Activated CD4-positive, alpha-beta T cell treated with anti-CD3 and anti-CD28 coated beads, Interleukin-2, amount 50 U/mL, for 1 hour (primary cell): ENCODE results near the gene TMEM208.

ENCODE experiments used
- DNase-seq: peaks from one replicate; pipeline ENCODE4 v3.0.0-alpha.2; 2020

Gene TMEM208

DNA sequence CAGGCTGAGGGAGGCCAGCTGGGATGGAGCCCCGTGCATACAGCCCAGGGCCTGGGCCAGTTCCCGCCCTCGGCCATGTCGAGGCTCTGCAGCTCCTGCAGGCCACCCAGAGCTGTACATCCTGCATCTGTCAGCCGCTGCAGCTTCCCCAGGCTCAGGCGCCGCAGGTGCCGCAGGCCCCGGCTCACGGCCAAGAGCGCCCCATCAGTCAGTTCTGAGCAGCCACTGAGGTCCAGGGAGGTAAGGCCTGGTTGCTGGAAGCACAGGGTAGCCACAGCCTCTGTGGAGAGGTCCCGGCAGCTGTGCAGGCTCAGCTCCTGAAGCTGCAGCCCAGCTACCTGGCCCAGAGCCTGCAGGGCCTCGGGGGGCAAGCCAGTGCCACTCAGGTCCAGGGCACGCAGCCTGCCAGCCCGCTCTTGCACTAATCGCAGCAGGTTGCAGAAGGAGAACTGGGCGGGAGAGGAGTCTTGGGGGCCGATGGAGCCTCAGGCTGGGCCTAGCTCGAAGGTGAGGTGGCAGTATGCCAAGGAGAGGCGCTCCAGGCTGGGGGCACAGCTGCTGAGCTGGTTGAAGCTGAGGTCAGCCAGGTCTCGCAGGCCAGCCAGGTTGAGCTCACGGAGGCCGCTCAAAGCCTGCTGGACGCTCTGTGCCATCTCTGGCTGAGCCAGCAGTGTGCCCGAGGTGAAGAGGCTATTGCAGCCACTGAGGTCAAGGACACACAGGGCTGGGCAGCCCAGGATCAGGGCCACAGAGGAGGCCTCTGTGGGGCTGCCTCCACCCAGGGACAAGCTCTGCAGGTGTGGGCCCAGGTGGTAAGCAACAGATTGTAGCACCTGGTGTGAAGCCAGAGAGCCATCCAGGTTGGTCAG lies 16.6 kb upstream of the TMEM208 start:
- DNase-seq, result no peak

DNA sequence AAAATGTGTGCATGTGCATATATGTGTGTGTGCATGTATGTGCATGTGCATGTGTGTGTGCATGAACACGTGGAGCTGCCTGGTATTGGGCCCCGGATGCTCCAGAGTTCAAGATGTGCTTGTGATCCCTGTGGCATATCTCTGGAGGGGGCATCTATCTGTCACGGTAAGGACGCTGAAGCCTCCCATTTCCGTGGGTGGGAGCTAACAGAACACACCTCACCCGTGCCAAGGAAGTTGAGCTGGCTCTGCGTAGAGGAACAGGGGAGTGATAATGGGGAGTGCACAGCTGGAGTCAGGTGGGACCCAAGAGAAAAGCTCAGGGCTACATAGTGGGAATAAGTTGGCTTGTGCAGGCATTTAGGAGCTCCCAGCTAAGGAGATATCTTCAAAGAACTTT lies 15.3 kb upstream of the TMEM208 start:
- DNase-seq, result no peak

DNA sequence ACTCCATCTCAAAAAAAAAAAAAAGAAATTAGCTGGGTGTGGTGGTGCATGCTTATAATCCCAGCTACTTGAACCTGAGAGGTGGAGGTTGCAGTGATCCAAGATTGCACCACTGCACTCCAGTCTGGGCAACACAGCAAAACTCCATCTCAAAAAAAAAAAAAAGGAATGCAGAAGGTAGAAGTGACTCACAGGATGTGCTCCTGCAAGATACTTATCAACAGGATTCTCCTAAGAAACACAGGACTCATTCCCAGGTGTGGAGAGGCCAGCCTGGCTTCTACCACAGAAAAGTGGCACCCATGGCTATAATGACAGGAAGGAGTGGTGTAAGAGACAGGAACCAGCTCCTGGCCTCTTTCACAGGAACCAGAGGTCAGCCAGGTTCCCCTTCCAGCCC lies 14.2 kb upstream of the TMEM208 start:
- DNase-seq, result no peak

DNA sequence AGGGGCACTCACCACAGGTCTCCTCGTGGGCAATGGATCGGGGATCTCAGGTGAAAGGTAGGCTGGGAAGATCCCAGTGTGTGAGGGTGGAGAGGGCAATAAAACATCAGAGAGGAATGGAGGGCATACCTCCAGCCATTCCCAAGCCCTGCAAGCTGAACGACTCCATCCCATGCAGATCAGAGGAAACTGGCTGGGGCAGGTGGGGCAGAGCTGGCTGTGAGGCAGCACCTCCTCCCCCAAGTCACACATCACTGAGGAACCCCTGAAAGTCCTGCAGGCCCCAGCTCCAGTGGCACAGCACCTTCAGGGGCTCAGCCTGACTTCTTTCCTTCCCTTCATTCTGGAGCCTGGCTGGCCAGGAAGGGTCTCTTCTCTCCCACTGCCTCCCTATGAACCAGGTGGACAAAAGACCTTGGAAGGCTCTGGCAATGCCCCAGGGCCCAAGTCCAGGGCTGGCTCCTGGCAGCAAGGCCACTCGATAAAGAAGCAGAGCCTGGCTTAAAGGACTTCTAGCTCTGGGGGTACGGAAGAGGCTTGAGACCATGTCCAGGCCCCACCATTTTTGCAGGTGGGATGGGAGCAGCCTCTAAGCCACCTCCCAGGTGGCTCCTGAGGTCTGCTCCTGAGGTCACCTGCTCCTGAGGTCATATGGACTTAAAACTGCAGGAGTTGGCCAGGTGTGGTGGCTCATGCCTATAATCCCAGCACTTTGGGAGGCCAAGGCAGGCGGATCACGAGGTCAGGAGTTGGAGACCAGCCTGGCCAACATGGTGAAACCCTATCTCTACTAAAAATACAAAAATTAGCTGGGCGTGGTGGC lies 13.5 kb upstream of the TMEM208 start:
- DNase-seq, result no peak

DNA sequence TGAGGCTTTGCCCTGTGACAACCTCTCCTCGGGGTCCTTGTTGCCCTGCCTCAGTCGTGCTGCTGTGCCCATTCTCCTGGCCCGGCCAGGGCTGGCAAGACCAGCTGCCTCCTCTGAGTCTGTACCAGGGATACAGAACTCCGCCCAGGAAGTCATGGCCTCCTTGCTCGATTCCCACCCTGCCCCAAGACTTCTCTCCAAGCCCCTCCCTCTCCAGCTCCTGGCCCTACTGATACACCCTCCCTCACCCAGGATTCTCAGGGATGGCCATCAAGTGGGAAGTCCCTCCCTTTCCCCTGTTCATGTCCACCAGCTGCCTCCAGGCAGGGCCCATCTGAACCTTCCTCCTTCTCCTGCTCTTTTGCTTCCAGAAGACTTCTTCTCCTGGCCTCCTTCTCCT lies 11.2 kb upstream of the TMEM208 start:
- no peak for DNase-seq

DNA sequence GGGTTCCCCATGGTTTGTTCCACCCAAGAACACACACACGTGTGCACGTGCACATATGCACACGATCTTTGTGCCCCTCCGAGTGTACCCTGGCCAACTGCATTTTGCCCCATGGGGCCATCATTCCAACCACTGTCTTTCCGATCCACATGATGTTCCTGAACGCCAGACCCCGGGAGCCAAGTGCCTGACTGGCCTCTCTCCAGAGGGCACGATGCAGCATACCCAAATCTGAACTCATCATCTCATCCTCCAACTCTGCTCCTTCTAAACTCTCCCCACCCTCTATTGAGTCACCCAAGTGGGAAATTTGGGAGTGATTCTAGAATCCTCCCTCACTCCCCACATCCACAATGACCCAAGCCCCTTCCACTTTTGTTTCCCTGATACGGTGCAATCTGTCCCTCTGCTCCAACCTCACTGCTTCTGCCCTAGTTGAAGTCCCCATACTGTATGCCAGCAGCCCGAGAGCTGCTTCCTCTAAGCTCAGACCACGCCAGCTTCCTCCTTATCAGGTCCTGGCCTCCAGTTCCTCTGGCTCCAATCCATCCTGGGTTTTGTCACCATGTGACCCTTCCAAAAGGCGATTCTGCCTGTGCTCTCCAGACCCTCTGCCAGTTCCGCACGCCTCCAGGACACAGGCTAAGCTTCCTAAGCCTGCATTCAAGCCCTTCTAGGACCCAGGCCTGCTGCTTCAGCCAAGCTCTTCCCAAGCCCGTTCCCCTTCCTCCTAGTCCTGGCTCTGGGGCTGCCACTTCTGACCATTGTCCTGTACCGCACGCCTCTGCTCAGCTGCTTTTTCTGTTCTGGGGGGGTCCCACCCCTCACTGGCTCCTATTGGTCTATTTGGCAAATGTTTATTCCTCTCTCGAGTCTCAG lies 10.1 kb upstream of the TMEM208 start:
- no peak for DNase-seq

DNA sequence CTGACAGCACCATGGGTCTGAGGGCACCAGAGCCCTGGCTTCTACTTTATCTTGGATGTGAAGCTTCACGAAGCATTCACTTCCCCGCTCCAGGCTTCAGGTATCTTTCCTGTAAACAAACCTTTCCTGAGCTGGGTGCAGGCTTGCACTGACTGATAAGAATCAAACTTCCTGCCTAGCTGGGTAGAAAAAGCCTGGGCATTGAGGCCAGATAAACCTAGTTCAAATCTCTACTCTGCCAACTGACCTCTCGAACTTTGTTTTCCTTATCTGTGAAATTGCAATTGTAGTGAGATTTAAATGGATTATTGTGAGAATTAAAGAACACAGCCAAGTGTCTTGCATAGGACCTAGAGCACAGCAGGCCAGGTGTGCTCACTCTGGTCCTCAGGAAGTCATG lies 2.9 kb upstream of the TMEM208 start:
- DNase-seq, result no peak

DNA sequence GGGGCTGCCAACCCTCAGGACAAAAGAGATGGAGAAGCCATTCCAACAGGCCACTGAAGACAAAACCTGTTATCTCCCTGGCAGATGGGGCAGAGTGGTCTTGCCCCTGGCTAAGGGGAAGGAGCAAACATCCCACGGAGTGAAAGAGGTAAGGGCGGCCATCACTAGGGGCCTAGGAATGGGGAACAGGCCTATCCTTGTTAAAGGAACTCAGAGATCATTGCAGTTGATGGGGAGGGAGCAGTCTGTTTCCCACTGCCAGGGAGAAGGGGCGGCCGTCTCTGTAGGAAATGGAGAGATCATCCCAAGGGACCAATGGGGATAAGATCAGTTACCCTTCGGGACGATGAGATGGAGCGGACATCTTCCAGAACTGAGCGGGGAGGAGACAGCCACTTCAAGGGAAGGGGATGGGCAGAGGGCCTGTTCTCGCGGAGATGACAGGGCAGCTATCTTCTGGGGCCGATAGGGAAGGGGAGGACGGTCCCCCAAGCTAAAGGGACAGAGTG lies 581 bp upstream of the TMEM208 start:
- DNase-seq, result no peak

DNA sequence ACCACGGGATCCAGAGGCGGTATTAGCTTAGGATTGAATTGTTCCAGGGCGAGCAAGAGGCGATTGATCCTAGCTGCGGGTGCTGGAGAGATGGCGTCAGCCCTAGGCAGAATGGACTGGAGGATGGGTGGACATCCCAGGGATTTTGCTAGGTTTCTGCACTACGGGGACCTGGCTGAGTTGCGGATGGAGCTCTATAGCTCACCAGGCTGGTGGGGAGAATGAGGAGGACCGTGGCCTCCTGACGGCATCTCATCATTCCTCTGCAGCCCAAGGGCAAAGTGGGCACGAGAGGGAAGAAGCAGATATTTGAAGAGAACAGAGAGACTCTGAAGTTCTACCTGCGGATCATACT lies 614 bp downstream of the TMEM208 start:
- no peak for DNase-seq

DNA sequence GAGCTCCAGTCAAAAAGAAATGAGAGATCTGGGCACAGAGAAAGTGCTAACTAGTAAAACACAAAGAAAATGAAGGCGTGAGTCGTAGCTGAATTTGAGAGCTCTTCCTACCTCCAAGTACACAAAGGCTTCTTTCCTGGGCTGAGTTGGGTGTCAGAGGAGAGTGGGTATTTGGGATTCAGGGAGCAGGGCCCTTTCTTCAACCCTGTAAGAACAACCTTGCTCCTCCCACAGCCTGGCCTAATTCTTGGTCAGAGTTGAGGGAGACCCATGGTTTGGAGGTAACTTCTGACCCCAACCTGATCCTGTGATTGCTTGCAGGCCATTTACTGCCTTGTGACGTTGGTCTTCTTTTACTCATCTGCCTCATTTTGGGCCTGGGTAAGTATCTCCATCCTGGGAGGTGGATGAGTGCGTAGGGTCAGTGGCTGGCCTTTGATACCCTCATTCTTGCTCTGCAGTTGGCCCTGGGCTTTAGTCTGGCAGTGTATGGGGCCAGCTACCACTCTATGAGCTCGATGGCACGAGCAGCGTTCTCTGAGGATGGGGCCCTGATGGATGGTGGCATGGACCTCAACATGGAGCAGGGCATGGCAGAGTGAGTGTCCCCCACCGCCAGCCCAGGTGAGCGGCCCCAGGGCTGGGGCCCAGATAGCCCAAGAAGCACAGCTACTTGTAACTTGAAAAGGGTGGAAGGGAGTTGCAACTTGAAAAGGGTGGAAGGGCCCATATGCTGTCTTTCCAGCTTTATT lies 1.3 kb downstream of the TMEM208 start:
- no peak for DNase-seq

DNA sequence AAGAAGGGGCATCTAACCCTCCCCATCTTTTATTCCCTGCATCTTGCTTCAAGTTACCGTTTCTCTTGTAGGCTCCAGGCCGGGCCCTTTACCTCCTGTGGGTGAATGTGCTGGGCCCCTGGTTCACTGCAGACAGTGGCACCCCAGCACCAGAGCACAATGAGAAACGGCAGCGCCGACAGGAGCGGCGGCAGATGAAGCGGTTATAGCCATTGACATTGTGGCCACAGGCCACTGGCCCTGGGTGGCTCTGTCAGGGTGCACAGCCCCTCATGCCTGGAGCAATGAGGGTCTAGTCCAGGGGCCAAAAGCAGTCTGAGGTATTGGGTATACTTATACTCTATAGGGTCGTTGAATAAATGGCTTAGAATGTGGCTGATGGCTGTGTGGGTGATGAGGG lies 2.0 kb downstream of the TMEM208 start:
- DNase-seq, result no peak

DNA sequence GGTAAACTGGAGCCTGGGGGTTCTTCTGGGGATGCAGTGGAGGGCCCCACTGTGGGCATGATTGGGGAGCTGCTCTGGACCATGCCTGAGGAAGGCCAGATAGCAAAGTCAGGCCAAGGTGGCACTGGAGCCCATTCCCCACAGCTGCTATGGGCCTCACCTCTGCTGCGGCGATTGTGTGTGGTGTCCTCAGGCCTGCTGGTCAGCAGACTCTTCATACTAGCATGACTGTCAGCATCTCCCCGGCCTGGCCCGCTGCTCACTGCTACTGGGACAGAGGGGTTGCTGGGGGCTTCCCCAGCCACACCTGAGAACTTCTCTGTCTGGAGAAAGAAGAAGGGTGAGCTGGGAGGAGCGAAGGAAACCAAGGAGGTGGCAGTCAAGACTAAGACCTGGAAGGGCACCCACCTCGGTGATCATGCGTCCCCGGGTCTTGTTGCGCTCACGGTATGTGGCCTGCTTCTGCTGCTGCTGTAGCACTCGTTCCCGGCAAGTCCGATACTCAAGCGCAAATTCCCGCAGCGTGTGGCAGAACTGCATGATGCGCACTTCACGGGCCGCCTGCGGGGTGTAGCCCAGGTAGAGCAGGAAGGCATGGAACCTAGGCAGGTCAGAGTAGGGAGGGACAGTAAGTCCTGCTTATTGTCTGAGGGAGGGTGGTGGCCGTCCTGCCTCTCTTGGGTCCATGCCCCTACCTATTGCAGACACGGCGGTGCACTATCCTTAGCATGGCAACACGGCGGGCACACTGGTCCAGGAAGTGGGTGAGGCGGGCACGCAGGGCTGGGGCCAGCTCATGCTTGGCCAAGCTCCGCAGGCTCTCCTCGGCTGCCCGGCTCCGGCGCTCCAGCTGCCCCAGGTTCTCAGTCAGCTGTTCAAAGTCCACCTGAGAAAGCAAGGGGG lies 3.2 kb downstream of the TMEM208 start:
- DNase-seq, result no peak

DNA sequence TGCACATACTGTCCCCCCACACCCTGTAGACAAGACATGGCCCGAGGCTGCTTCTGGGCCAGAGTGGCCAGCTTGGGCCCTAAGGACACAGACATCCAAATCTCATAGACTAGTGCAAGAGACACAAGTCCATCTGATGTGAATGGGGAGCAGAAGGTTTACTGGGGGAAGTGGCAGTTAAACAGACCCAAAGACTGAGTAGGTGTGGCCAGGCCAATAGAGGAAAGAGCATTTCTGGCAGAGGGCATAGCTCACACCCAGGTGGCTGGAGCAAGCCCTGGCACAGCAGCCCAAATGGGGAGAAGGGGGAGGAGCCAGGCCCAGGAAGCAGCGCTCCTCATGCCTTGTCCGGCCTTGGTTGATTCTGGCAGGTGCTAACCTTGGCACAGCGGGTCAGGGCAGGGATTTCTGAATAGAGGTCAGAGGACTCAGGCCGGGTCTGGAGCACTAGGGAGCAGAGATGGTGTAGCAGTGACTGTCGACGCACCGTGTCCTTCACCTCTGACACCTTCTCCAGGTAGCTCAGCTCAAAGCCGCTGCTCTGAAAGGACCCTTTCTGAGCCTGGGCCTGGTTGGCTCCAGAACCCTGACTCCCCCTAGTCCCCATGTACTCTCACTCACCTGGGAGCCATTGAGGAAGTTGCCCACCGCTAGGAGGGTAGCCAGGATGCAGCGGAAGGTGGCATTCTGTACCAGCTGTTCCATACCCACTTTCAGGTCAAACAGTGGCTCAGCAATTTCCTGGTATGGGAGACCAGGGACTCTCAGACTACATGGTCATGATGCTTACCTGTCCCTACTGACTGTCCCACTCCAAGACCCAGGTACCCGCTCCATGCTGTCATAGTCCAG lies 4.1 kb downstream of the TMEM208 start:
- DNase-seq, result no peak

DNA sequence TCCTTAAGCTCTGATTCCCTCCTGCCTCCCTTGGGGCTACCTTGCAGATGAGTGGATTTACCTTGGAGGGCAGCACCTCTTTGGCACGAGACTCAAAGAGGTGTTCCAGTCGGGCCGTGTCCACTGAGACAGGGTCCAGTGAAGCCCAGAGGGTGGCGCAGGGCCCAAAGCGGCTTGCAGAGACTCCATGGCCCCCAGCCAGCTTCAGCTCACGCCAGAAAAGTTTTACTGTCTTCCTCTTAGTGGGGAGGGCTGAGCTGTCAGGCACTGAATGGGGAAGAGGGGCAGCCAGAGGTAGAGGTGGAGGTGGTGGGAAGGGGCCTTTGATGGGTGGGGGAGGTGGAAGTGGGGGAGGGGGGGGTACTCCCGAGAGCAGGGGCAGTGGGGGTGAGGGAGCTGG lies 6.7 kb downstream of the TMEM208 start:
- no peak for DNase-seq

DNA sequence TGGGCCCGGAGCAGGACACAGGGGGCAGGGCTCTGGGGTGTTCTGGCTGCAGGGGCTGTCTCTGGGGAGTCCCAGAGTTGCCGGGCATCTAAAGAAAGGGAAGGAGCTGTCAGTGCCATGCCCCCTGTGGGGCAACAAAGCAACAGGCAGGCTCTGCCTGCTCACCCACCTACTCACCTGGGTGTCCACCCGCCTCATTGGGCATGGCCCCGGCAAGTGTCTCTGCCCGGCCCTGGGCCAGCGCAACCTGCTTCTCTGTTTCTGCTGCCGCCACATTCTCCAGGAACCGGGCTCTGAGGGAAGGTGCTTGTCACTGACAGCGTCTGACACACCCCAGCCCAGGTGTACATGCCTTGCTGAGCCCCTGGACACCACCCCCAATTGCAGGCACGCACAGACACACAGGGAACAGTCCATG lies 7.3 kb downstream of the TMEM208 start:
- no peak for DNase-seq

DNA sequence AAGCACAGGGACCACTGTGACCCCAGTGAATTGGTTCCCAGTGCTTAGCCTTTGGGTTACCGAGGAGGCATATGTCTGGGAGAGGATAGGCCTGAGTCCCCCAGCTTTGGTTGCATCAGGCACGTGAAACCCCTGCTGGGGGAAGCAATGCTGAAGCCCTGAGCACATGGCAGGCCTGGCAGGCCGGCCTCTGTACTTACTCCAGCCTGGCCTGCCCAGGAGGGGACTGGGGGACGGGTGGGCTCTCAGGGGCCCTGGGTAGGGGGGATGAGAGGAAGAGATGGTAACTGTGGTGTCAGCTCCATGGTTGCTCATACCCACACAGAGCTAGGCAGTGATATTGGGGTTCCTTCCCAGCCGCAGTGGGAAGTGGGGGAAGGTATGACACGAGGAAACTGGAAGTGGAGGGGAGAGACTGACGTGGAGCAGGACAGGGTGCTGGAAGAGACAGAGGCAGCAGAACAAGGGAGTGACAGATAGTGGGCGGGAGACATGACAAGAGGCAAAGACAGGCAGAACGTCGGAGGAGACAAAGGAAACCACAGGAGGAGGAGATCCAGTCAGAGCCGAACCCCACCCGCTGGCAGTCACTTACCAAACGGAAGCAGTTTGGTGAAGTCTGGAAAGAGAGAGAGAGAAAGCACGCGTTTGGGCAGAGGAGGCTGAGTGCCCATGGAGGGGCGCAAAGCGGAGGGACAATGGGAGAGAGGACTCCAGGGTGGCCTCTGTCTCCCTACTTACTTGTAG lies 9.1 kb downstream of the TMEM208 start:
- DNase-seq, result peak; percentile 54

DNA sequence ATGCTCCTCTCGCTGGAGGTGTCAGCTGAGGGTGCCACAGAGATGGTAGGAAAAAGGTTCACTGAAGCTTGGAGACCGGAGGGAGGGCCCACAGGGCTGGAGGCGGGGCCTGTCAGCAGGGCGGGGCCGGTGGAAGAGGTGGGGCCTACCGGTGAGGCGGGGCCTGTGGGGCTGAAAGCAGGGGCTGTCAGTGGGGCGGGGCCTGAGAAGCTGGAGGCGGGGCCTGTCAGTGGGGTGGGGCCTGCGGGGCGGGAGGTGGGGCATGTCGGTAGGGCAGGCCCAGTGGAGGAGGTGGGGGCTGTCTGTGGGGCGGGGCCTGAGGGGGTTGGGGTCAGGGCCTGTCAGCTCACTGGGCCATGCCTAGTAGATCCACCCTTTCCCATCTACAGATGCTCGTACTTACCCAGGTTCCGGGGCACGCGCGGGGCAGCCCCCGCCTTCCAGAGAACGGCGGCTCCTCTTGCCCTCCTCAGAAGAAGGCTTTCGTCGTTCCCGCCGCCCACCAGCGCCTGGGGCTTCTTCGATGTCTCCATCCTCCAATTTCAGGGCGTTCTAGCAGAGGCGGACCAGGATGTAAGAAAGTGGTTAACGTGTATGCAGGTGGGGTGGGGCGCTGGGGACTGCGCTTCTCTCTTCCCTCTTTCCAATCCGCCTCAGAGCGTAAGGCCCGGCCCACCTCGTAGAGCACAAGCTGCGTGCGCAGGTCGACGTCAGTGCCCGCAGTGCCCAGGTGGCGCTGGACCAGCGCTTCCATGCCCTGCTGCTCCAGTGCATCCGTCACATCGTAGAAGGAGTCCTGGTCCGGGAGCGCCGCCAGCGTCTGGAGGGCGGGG lies 9.8 kb downstream of the TMEM208 start:
- peak; percentile 79 for DNase-seq
